PC-3 (cell line): Measurements from ENCODE around the gene POLL. TPM values are rescaled to one million over a fixed set of nuclear protein-coding genes. Genes with fewer than 3 reads are reported as not detected.

Experiments used
- ATAC-seq: fragments of 200-7000 bp; cut with Tn5 transposase; 2 replicates; pipeline ENCODE4 v1.9.1; 2020; ENCODE audit warnings: mild to moderate bottlenecking, moderate library complexity
- BruUV-seq: library from RNA; stranded (reverse); fragments of 400-500 nt; replicated peaks from 2 replicates; lab custom pipeline; 2021; lab: Mats Ljungman, UMichigan
- CTCF ChIA-PET: fragments of 300-600 bp; sonication (Branson Sonifier 250); formaldehyde crosslinking; loops from one replicate; lab custom pipeline; 2022; ENCODE audit warnings: antibody characterized with exemption; lab: Charles Lee
- POLR2A ChIA-PET: fragments of 300-600 bp; sonication (Branson Sonifier 250); formaldehyde crosslinking; loops from one replicate; lab custom pipeline; 2022; ENCODE audit warnings: antibody characterized with exemption; ENCODE audit not compliant: unreplicated experiment; lab: Charles Lee
- DNase-seq: peaks from one replicate; pipeline ENCODE4 v3.0.0-alpha.2; 2015
- H2AFZ ChIP-seq: fragments of 300-600 bp; sonication (generic); 2 replicates; pipeline ENCODE4 v1.6.0; 2016; ENCODE audit warnings: antibody characterized with exemption, low read length
- H3F3A ChIP-seq: fragments of 300-600 bp; sonication (generic); one replicate; pipeline ENCODE4 v1.6.0; 2017; ENCODE audit warnings: antibody characterized with exemption, low read length, control low read depth, mild to moderate bottlenecking; ENCODE audit not compliant: unreplicated experiment
- H3K27ac ChIP-seq: fragments of 300-600 bp; sonication (generic); 2 replicates; pipeline ENCODE4 v1.5.1; 2016; ENCODE audit warnings: mild to moderate bottlenecking, low read length
- H3K27me3 ChIP-seq: fragments of 300-600 bp; sonication (generic); 2 replicates; pipeline ENCODE4 v1.6.1; 2016; ENCODE audit warnings: low read length, mixed read lengths
- H3K36me3 ChIP-seq: fragments of 300-600 bp; sonication (generic); 2 replicates; pipeline ENCODE4 v1.6.1; 2016; ENCODE audit warnings: low read depth, mixed run types, low read length, mixed read lengths
- H3K4me1 ChIP-seq: fragments of 300-600 bp; sonication (generic); 2 replicates; pipeline ENCODE4 v1.5.1; 2016; ENCODE audit warnings: low read length; ENCODE audit not compliant: insufficient read depth
- H3K4me2 ChIP-seq: fragments of 300-600 bp; sonication (generic); 2 replicates; pipeline ENCODE4 v1.6.0; 2016; ENCODE audit warnings: low read length
- H3K4me3 ChIP-seq: fragments of 300-600 bp; sonication (generic); 2 replicates; pipeline ENCODE4 v1.5.1; 2016; ENCODE audit warnings: mild to moderate bottlenecking, low read length, mixed read lengths
- H3K79me2 ChIP-seq: fragments of 300-600 bp; sonication (generic); 2 replicates; pipeline ENCODE4 v1.6.1; 2017; ENCODE audit warnings: low read length, mixed read lengths
- H3K9ac ChIP-seq: fragments of 300-600 bp; sonication (generic); 2 replicates; pipeline ENCODE4 v1.6.0; 2016; ENCODE audit warnings: mild to moderate bottlenecking, low read length
- H3K9me2 ChIP-seq: fragments of 300-600 bp; sonication (generic); replicated peaks from 2 replicates; pipeline ENCODE4 v1.6.1; 2016; ENCODE audit warnings: mixed run types, low read length, mixed read lengths
- H3K9me3 ChIP-seq: fragments of 300-600 bp; sonication (generic); 2 replicates; pipeline ENCODE4 v1.6.1; 2016; ENCODE audit warnings: low read length, mixed read lengths
- H4K20me1 ChIP-seq: fragments of 300-600 bp; sonication (generic); 2 replicates; pipeline ENCODE4 v1.6.1; 2016; ENCODE audit warnings: low read length, mixed read lengths
- CTCF ChIP-seq: fragments of 300-600 bp; sonication (generic); conservative IDR thresholded peaks from 2 replicates; pipeline ENCODE4 v1.5.1; 2017; ENCODE audit warnings: antibody characterized with exemption, low read depth, mild to moderate bottlenecking, low read length
- EZH2 ChIP-seq: fragments of 300-600 bp; sonication (generic); IDR thresholded peaks from one replicate; pipeline ENCODE4 v1.6.1; 2017; ENCODE audit warnings: antibody characterized with exemption, mild to moderate bottlenecking, low read length; ENCODE audit not compliant: unreplicated experiment
- EZH2phosphoT487 ChIP-seq: fragments of 300-600 bp; sonication (generic); IDR thresholded peaks from 2 replicates; pipeline ENCODE4 v1.6.1; 2018; ENCODE audit warnings: mild to moderate bottlenecking, antibody characterized with exemption, low read length, borderline replicate concordance
- intact Hi-C: fragments of 100-400 bp; cut with micrococcal nuclease; formaldehyde crosslinking; loops from 2 replicates; pipeline ENCODE4 v1.9.0; 2023
- total RNA-seq: library from RNA; depleted of rRNA; stranded (reverse); fragments of >200 nt; gene quantifications from 2 replicates; pipeline ENCODE4 v1.2.3, GENCODE V29; 2014

POLL gene
- total RNA-seq, 1 experiment from 2014 or later = 10.9 TPM

- H3F3A ChIP-seq = no peaks in the 10 kb centered on the region
- H3K9me2 ChIP-seq = no peaks in the 10 kb centered on the region
- H4K20me1 ChIP-seq = no peaks in the 10 kb centered on the region
- H3K27me3 ChIP-seq = no peaks in the 10 kb centered on the region
- intact Hi-C loops = no loop called here
- no peaks in the 10 kb centered on the region for H3K79me2 ChIP-seq
- H3K4me1 ChIP-seq = no peaks in the 10 kb centered on the region
- no peak overlapping the region for H3K9ac ChIP-seq
- H2AFZ ChIP-seq = no peak overlapping the region
- H3K4me3 ChIP-seq = no peak overlapping the region
- H3K9me3 ChIP-seq = no peaks in the 10 kb centered on the region
- H3K27ac ChIP-seq = no peak overlapping the region
- no peak for DNase-seq
- TF ChIP-seq EZH2phosphoT487 (no peak), EZH2 (no peak), CTCF (no peak)
- no TSS peak for BruUV-seq
- POLR2A ChIA-PET = no interaction called here
- CTCF ChIA-PET = no interaction called here
- no peak for ATAC-seq
- no peak overlapping the region for H3K4me2 ChIP-seq
- H3K36me3 ChIP-seq = no peaks in the 10 kb centered on the region
Observed at GRCh38 chr10:101613646-101614045, 25.6 kb upstream of the POLL start.

- POLR2A ChIA-PET = no interaction called here
- no peaks in the 10 kb centered on the region for H3K9me2 ChIP-seq
- no peaks in the 10 kb centered on the region for H3K27me3 ChIP-seq
- no TSS peak for BruUV-seq
- no peak overlapping the region for H3K9ac ChIP-seq
- intact Hi-C loops = no loop called here
- no peaks in the 10 kb centered on the region for H3K79me2 ChIP-seq
- TF ChIP-seq CTCF (no peak), EZH2phosphoT487 (no peak), EZH2 (no peak)
- CTCF ChIA-PET = no interaction called here
- H3F3A ChIP-seq = no peaks in the 10 kb centered on the region
- H4K20me1 ChIP-seq = no peaks in the 10 kb centered on the region
- no peaks in the 10 kb centered on the region for H3K36me3 ChIP-seq
- H3K27ac ChIP-seq = no peak overlapping the region
- H3K4me3 ChIP-seq = no peak overlapping the region
- H3K4me1 ChIP-seq = no peaks in the 10 kb centered on the region
- ATAC-seq (no peak), DNase-seq (no peak)
- H3K9me3 ChIP-seq = no peaks in the 10 kb centered on the region
- no peak overlapping the region for H2AFZ ChIP-seq
- no peak overlapping the region for H3K4me2 ChIP-seq
Observed at GRCh38 chr10:101612872-101613271, 24.8 kb upstream of the POLL start.

GRCh38 chr10:101612086-101612485, 24.0 kb upstream of the POLL start:
- POLR2A ChIA-PET = no interaction called here
- ATAC-seq (no peak), DNase-seq (no peak)
- TF ChIP-seq EZH2phosphoT487 = no peak
- TF ChIP-seq EZH2 = no peak
- no peak for TF ChIP-seq CTCF
- Histone ChIP-seq H4K20me1 (no peaks in the 10 kb centered on the region), H3K4me2 (no peak overlapping the region), H3K9ac (no peak overlapping the region), H2AFZ (no peak overlapping the region), H3K27me3 (no peaks in the 10 kb centered on the region), H3K4me3 (no peak overlapping the region), H3K9me3 (no peaks in the 10 kb centered on the region), H3K79me2 (no peaks in the 10 kb centered on the region), H3K27ac (no peak overlapping the region), H3K4me1 (no peaks in the 10 kb centered on the region), H3F3A (no peaks in the 10 kb centered on the region), H3K36me3 (no peaks in the 10 kb centered on the region), H3K9me2 (no peaks in the 10 kb centered on the region)
- intact Hi-C loops = no loop called here
- no TSS peak for BruUV-seq
- CTCF ChIA-PET = no interaction called here
